ENCODE measurements around the gene PFKL.

The PFKL gene

GRCh38 chr21:44299458-44300261, at the start of gene PFKL:
TSS of gene PFKL (plus strand) at chr21:44300053. CDS start at chr21:44300106, 53 bp downstream.
- H3K27ac ChIP-seq: peak within 1 kb of the TSS; percentile 35; the same call in 1 of the 2 replicates
- no peak for DNase-seq (ENCODE audit: low read depth, low spot score)

DNA sequence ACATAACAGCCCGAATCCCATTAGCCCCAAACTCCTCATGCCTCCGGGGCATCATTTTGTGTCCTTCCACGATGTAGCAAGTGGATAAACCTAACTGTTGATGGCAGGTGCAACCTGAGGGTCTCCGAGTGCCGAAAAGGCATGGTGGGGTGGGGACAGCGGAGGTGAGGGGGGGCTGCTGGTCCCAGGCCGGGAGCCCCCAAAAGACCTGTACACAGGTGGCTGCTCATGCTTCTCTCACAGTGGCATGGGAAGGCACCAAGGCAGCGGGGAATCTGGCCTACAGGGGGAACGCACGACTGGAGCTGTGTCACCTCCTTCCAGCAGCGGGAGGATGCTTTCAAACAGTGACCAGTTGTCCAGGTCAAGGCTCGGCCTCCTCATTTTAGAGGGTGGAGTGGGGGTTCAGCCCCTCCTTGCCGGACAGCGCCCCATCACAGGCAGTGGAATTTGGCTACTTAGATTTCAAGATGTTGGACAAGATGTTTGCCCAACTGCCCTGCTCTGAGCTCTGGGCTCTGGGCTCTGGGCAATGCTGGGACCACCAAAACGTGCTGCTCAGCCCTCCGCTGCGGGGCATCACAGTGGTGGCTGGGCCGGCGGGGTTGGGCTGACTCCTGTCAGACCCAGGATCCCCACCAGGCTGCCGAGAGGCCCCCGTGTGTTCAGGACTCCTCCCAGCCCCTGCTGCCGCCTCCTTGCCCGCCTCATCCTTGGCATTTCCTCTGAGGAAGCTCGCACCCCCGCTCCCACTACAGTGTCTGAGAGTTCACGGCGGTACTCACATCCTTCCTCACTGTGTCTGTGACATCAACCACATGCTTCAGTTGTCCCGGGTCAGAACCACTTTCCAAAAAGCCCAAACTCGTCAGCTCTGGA, 45.8 kb upstream of the PFKL start:
- no peak for DNase-seq (ENCODE audit: low read depth, low spot score)
- Histone ChIP-seq H3K9me3 (ENCODE audit: low read depth, low read length) (no peaks in the 10 kb centered on the region), H3K27ac (no peak overlapping the region)

More at GRCh38 chr21:44299458-44300261, at the start of gene PFKL:
- TF ChIP-seq POLR2AphosphoS5 (IDR thresholded peaks at IDR 0.05; ENCODE audit: borderline replicate concordance, low read depth, low read length) (peak; percentile 44; the same call in 1 of the 2 replicates), EZH2 (IDR thresholded peaks at IDR 0.05) (no peak)
- Histone ChIP-seq H3K4me3 (peak within 1 kb of the TSS; percentile 91), H3K9ac (ENCODE audit: insufficient read length) (peak within 1 kb of the TSS; percentile 75), H3K36me3 (ENCODE audit: insufficient read depth, low read length) (no peaks in the 10 kb centered on the region), H3K9me3 (ENCODE audit: low read depth, low read length) (no peaks in the 10 kb centered on the region)

GRCh38 chr21:44255511-44255981, 44.3 kb upstream of the PFKL start:
- H3K9ac ChIP-seq (ENCODE audit: insufficient read length): no peak overlapping the region
- TF ChIP-seq EZH2 (IDR thresholded peaks at IDR 0.05): no peak
- TF ChIP-seq POLR2AphosphoS5 (IDR thresholded peaks at IDR 0.05; ENCODE audit: borderline replicate concordance, low read depth, low read length): no peak
- no peak for DNase-seq (ENCODE audit: low read depth, low spot score)
- no peaks in the 10 kb centered on the region for H3K9me3 ChIP-seq (ENCODE audit: low read depth, low read length)
- no peak overlapping the region for H3K27ac ChIP-seq
- no peaks in the 10 kb centered on the region for H3K36me3 ChIP-seq (ENCODE audit: insufficient read depth, low read length)
- H3K4me3 ChIP-seq: no peak overlapping the region

More for the DNA sequence above, 45.8 kb upstream of the PFKL start:
- TF ChIP-seq EZH2 (IDR thresholded peaks at IDR 0.05): no peak
- no peak for TF ChIP-seq FOXP2 (optimal IDR thresholded peaks at IDR 0.05; ENCODE audit: control extremely low read depth, extremely low read length, insufficient read depth)
- no peak for TF ChIP-seq POLR2AphosphoS5 (IDR thresholded peaks at IDR 0.05; ENCODE audit: borderline replicate concordance, low read depth, low read length)
- H3K9ac ChIP-seq (ENCODE audit: insufficient read length): no peak overlapping the region
- no peaks in the 10 kb centered on the region for H3K36me3 ChIP-seq (ENCODE audit: insufficient read depth, low read length)
- H3K4me3 ChIP-seq: no peak overlapping the region

GRCh38 chr21:44258056-44258725, 41.7 kb upstream of the PFKL start:
- no peak overlapping the region for H3K9ac ChIP-seq (ENCODE audit: insufficient read length)
- H3K9me3 ChIP-seq (ENCODE audit: low read depth, low read length): no peaks in the 10 kb centered on the region
- no peaks in the 10 kb centered on the region for H3K36me3 ChIP-seq (ENCODE audit: insufficient read depth, low read length)
- no peak overlapping the region for H3K27ac ChIP-seq
- TF ChIP-seq POLR2AphosphoS5 (IDR thresholded peaks at IDR 0.05; ENCODE audit: borderline replicate concordance, low read depth, low read length) (no peak), EZH2 (IDR thresholded peaks at IDR 0.05) (no peak), FOXP2 (optimal IDR thresholded peaks at IDR 0.05; ENCODE audit: control extremely low read depth, extremely low read length, insufficient read depth) (no peak)
- no peak for DNase-seq (ENCODE audit: low read depth, low spot score)
- no peak overlapping the region for H3K4me3 ChIP-seq

DNA sequence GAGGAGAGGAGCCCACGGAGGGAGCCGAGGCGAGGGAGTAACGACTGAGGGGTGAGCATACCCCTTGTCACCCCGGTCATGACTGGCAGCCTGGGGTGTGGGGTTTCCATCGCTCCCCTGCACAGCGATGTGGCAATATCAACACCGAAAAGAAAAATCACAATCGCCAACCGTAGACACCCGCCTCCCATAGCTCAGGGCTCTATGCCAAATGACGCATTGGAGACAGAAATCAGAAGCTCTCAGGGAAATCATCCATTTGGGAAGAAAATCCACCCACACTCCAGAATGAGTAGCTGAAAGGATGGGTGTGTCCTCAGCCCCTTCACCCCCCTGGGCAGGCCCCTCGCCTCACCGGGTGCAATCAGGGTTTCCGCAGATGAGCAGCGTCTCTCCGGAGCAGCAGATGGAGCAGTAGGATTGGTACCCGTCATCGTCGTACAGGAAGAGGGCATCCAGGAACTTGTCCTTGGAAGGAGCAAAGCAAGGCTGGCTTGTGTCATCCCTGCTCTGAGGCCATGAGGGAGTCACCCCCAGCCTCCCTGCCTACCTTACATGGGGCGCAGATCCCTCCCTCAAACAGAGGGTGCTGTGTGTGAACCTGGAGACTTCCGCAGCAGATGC, 40.7 kb upstream of the PFKL start:
- Histone ChIP-seq H3K27ac (no peak overlapping the region), H3K9ac (ENCODE audit: insufficient read length) (no peak overlapping the region), H3K36me3 (ENCODE audit: insufficient read depth, low read length) (no peaks in the 10 kb centered on the region), H3K9me3 (ENCODE audit: low read depth, low read length) (no peaks in the 10 kb centered on the region), H3K4me3 (no peak overlapping the region)
- no peak for DNase-seq (ENCODE audit: low read depth, low spot score)
- TF ChIP-seq EZH2 (IDR thresholded peaks at IDR 0.05): no peak
- no peak for TF ChIP-seq POLR2AphosphoS5 (IDR thresholded peaks at IDR 0.05; ENCODE audit: borderline replicate concordance, low read depth, low read length)
- no peak for TF ChIP-seq FOXP2 (optimal IDR thresholded peaks at IDR 0.05; ENCODE audit: control extremely low read depth, extremely low read length, insufficient read depth)

DNA sequence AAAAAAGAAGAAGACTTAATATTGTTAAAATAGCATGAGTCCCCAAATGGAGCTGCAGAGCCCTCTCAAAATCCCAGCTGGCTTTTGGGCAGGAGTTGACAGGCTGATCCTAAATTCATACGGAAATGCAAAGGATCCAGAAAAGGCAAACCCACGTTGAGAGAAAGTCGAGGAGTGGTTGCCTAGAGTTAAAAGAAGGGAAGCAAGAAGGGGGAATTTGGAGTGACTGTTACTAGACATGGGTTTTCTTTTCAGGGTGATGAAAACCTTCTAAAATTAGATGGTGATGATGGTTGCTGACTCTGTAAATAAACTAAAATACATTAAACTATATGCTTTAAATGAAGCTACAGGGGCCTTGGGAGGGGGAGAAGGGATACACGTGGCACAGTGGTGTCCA, 39.8 kb upstream of the PFKL start:
- H3K27ac ChIP-seq: no peak overlapping the region
- H3K36me3 ChIP-seq (ENCODE audit: insufficient read depth, low read length): no peaks in the 10 kb centered on the region
- DNase-seq (ENCODE audit: low read depth, low spot score): no peak
- no peak overlapping the region for H3K9ac ChIP-seq (ENCODE audit: insufficient read length)
- H3K9me3 ChIP-seq (ENCODE audit: low read depth, low read length): no peaks in the 10 kb centered on the region
- no peak for TF ChIP-seq POLR2AphosphoS5 (IDR thresholded peaks at IDR 0.05; ENCODE audit: borderline replicate concordance, low read depth, low read length)
- TF ChIP-seq EZH2 (IDR thresholded peaks at IDR 0.05): no peak
- TF ChIP-seq FOXP2 (optimal IDR thresholded peaks at IDR 0.05; ENCODE audit: control extremely low read depth, extremely low read length, insufficient read depth): no peak
- no peak overlapping the region for H3K4me3 ChIP-seq

- Histone ChIP-seq H3K36me3 (ENCODE audit: insufficient read depth, low read length) (no peaks in the 10 kb centered on the region), H3K9me3 (ENCODE audit: low read depth, low read length) (no peaks in the 10 kb centered on the region), H3K4me3 (no peak overlapping the region), H3K27ac (no peak overlapping the region), H3K9ac (ENCODE audit: insufficient read length) (no peak overlapping the region)
- TF ChIP-seq EZH2 (IDR thresholded peaks at IDR 0.05) (no peak), POLR2AphosphoS5 (IDR thresholded peaks at IDR 0.05; ENCODE audit: borderline replicate concordance, low read depth, low read length) (no peak), FOXP2 (optimal IDR thresholded peaks at IDR 0.05; ENCODE audit: control extremely low read depth, extremely low read length, insufficient read depth) (no peak)
- DNase-seq (ENCODE audit: low read depth, low spot score): no peak
Measured at GRCh38 chr21:44260791-44261631, 38.8 kb upstream of the PFKL start.
